HL-60 (cell line): Measurements from ENCODE around the gene NEDD4L.
"Not testable (repeated sequence)": the region's sequence is repeated elsewhere in the genome, so short reads cannot be mapped to it uniquely, and the experiment has no call there.

ENCODE experiments used
- DNase-seq, 2 experiments: peaks; one replicate each; pipeline ENCODE4 v3.0.0-alpha.2; 2010 to 2020; ENCODE audit warnings: low read depth in 1 of 2, low spot score in 1 of 2
- H3K27ac ChIP-seq: fragments of 250-450 bp; sonication (Bioruptor Pico); replicated peaks from 2 replicates; pipeline ENCODE4 v1.5.1; 2020; ENCODE audit warnings: mild to moderate bottlenecking, moderate library complexity
- H3K27me3 ChIP-seq: fragments of 250-450 bp; sonication (Bioruptor Pico); 2 replicates; pipeline ENCODE4 v1.5.1; 2021; ENCODE audit warnings: mild to moderate bottlenecking, moderate library complexity; ENCODE audit not compliant: insufficient read depth, poor library complexity, severe bottlenecking
- H3K4me3 ChIP-seq: replicated peaks from 2 replicates; pipeline ENCODE4 v1.5.1; 2011; ENCODE audit warnings: mild to moderate bottlenecking, control low read depth, low read length; ENCODE audit not compliant: insufficient read depth
- CTCF ChIP-seq: IDR thresholded peaks from one replicate; pipeline ENCODE4 v1.5.1; 2011; ENCODE audit warnings: low read length, control low read depth, inconsistent platforms; ENCODE audit not compliant: insufficient read depth
- GABPA ChIP-seq: IDR thresholded peaks from 2 replicates; pipeline ENCODE4 v1.6.1; 2012; ENCODE audit warnings: low read depth
- POLR2AphosphoS5 ChIP-seq: IDR thresholded peaks from 2 replicates; pipeline ENCODE4 v1.6.1; 2012; ENCODE audit warnings: low read depth
- REST ChIP-seq: IDR thresholded peaks from 2 replicates; pipeline ENCODE4 v1.6.1; 2012; ENCODE audit warnings: low read depth; ENCODE audit not compliant: insufficient replicate concordance
- SPI1 ChIP-seq: IDR thresholded peaks from 2 replicates; pipeline ENCODE4 v1.6.1; 2012; ENCODE audit warnings: low read depth, mild to moderate bottlenecking, borderline replicate concordance

The NEDD4L gene

GRCh38 chr18:58431215-58431614, 387.2 kb downstream of the NEDD4L start:
- H3K27ac ChIP-seq = no peak overlapping the region
- TF ChIP-seq POLR2AphosphoS5 = no peak
- no peak for TF ChIP-seq REST
- TF ChIP-seq SPI1 = no peak
- TF ChIP-seq CTCF = no peak
- TF ChIP-seq GABPA = no peak
- no peak overlapping the region for H3K4me3 ChIP-seq
- DNase-seq = no peak
- peaks cover 4% of the 10 kb centered on the region for H3K27me3 ChIP-seq

- no peak overlapping the region for H3K4me3 ChIP-seq
- H3K27ac ChIP-seq = no peak overlapping the region
- H3K27me3 ChIP-seq = peaks cover under 1% of the 10 kb centered on the region
- TF ChIP-seq SPI1 (no peak), POLR2AphosphoS5 (no peak), CTCF (no peak), REST (no peak), GABPA (no peak)
- no peak for DNase-seq
Observed at GRCh38 chr18:58432050-58432727, 388.2 kb downstream of the NEDD4L start.

GRCh38 chr18:58435221-58436005, 391.4 kb downstream of the NEDD4L start:
- not testable (repeated sequence) for H3K27ac ChIP-seq, H3K4me3 ChIP-seq, H3K27me3 ChIP-seq, DNase-seq

GRCh38 chr18:58438161-58438957, 394.3 kb downstream of the NEDD4L start:
- no peak for DNase-seq
- TF ChIP-seq SPI1 (no peak), CTCF (no peak), POLR2AphosphoS5 (no peak), GABPA (no peak), REST (no peak)
- Histone ChIP-seq H3K27me3 (no peaks in the 10 kb centered on the region), H3K4me3 (no peak overlapping the region), H3K27ac (no peak overlapping the region)
